ENCODE measurements around the gene CACNA1G. TPM values are rescaled to one million over a fixed set of nuclear protein-coding genes. Genes with fewer than 3 reads are reported as not detected.

The CACNA1G gene
- total RNA-seq, 1 donor from 2014 or later, result not detected

DNA sequence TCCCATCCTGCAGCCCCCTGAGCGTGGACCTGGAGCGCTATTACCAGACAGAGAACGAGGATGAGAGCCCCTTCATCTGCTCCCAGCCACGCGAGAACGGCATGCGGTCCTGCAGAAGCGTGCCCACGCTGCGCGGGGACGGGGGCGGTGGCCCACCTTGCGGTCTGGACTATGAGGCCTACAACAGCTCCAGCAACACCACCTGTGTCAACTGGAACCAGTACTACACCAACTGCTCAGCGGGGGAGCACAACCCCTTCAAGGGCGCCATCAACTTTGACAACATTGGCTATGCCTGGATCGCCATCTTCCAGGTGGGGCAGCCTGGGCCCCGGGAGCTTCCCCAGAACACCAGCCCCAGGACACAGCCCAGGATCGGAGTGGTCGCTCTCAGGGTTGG, 12.0 kb downstream of the CACNA1G start:
- no peak for DNase-seq (ENCODE audit: low read depth)
- TF ChIP-seq, protein P1, sequence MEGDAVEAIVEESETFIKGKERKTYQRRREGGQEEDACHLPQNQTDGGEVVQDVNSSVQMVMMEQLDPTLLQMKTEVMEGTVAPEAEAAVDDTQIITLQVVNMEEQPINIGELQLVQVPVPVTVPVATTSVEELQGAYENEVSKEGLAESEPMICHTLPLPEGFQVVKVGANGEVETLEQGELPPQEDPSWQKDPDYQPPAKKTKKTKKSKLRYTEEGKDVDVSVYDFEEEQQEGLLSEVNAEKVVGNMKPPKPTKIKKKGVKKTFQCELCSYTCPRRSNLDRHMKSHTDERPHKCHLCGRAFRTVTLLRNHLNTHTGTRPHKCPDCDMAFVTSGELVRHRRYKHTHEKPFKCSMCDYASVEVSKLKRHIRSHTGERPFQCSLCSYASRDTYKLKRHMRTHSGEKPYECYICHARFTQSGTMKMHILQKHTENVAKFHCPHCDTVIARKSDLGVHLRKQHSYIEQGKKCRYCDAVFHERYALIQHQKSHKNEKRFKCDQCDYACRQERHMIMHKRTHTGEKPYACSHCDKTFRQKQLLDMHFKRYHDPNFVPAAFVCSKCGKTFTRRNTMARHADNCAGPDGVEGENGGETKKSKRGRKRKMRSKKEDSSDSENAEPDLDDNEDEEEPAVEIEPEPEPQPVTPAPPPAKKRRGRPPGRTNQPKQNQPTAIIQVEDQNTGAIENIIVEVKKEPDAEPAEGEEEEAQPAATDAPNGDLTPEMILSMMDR (IDR thresholded peaks at IDR 0.05; ENCODE audit: insufficient read depth, low read length, poor library complexity, severe bottlenecking), result no peak
- no peak overlapping the region for H3K4me3 ChIP-seq (ENCODE audit: low read depth, low read length)
- no peaks in the 10 kb centered on the region for H3K36me3 ChIP-seq (ENCODE audit: control insufficient read depth, insufficient read depth, low read length)
- peaks cover 22% of the 10 kb centered on the region for H3K27me3 ChIP-seq (ENCODE audit: control insufficient read depth, insufficient read depth, low read length)

DNA sequence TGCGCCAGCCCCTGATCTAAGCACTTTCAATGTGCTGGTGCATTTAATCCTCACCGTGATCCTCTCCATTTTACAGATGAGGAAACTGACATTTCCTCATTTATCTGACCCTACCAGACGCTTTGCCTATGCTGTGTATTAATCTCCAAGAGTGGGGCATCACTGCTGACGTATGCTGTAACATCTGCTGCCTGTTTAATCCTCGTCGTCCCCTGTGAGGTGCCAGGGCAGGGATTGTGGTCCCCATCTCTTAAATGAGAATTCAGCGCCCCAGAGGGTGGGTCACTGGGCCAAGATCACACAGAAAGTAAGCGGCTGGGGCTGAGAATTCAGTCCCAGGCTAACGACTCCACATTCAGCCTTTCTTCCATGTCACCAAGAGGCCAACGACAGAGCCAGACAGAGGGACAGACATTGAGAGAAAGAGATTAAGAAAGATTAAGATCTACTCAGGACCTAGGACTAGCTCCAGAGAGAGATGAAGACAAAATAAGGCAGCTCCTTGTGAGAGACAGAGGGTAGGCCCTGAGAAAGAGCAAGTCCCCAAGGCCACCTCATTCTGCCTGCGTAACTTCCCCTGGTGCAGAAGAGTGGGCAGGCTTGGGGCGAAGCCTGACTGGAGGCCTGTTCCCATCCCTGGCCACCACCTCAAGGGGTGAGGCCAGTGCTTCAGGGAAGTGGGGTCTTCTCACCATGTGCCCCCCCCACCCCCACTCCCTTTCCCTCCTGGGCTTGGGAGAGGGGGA, 13.5 kb downstream of the CACNA1G start:
- H3K36me3 ChIP-seq (ENCODE audit: control insufficient read depth, insufficient read depth, low read length), result no peaks in the 10 kb centered on the region
- TF ChIP-seq, protein P1 (IDR thresholded peaks at IDR 0.05; ENCODE audit: insufficient read depth, low read length, poor library complexity, severe bottlenecking), result no peak
- H3K27me3 ChIP-seq (ENCODE audit: control insufficient read depth, insufficient read depth, low read length), result peaks cover 26% of the 10 kb centered on the region
- H3K4me3 ChIP-seq (ENCODE audit: low read depth, low read length), result no peak overlapping the region
- no peak for DNase-seq (ENCODE audit: low read depth)

DNA sequence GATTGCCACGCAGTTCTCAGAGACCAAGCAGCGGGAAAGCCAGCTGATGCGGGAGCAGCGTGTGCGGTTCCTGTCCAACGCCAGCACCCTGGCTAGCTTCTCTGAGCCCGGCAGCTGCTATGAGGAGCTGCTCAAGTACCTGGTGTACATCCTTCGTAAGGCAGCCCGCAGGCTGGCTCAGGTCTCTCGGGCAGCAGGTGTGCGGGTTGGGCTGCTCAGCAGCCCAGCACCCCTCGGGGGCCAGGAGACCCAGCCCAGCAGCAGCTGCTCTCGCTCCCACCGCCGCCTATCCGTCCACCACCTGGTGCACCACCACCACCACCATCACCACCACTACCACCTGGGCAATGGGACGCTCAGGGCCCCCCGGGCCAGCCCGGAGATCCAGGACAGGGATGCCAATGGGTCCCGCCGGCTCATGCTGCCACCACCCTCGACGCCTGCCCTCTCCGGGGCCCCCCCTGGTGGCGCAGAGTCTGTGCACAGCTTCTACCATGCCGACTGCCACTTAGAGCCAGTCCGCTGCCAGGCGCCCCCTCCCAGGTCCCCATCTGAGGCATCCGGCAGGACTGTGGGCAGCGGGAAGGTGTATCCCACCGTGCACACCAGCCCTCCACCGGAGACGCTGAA, 15.2 kb downstream of the CACNA1G start:
- TF ChIP-seq, protein P1 (IDR thresholded peaks at IDR 0.05; ENCODE audit: insufficient read depth, low read length, poor library complexity, severe bottlenecking), result no peak
- Histone ChIP-seq H3K27me3 (ENCODE audit: control insufficient read depth, insufficient read depth, low read length) (peaks cover 25% of the 10 kb centered on the region), H3K36me3 (ENCODE audit: control insufficient read depth, insufficient read depth, low read length) (no peaks in the 10 kb centered on the region), H3K4me3 (ENCODE audit: low read depth, low read length) (no peak overlapping the region)
- DNase-seq (ENCODE audit: low read depth), result no peak

DNA sequence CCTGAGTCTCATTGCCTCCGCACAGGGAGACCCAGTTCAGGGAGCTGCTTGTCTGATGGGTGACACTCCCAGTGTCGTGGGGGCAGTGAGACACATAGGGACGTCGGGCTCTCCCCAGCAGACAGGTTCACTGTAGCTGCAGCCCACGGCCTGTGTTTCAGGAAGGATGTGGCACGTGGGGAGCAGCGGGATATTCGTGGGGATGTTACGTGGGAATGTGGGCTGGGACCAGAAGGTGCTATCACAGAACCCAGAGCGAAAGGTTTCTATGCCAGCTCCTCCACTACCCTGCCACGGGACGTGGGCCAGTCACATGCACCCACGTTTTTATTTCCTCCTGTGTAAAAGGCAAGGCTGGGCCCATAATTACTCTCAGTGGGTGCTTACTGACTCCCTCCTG, 16.3 kb downstream of the CACNA1G start:
- H3K27me3 ChIP-seq (ENCODE audit: control insufficient read depth, insufficient read depth, low read length), result peaks cover 25% of the 10 kb centered on the region

DNA sequence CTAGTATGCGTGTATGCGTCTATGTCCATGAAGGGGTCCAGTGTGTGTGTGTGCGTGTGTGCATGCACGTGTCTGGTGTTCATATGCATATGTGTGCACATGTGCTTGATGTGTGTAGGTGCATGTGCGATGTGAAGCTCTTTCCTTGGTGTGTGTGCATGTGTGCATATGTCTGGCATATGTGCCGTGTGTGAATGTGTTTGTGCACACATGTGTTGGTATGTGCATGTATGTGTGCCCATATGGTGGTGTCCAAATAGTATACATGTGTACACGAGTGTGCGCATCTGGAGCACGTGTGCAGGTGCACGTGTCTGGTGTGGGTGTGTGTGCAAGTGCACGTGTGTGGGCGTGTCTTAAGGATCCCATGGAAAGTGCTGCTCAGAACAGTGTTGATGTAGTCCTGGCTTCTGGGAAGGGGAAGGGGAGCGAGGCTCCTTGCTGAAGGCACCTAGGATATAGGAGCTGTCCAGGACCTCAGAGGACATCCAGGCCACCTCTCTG, 17.0 kb downstream of the CACNA1G start:
- Histone ChIP-seq H3K36me3 (ENCODE audit: control insufficient read depth, insufficient read depth, low read length) (no peaks in the 10 kb centered on the region), H3K27me3 (ENCODE audit: control insufficient read depth, insufficient read depth, low read length) (peaks cover 29% of the 10 kb centered on the region), H3K4me3 (ENCODE audit: low read depth, low read length) (no peak overlapping the region)
- TF ChIP-seq, protein P1 (IDR thresholded peaks at IDR 0.05; ENCODE audit: insufficient read depth, low read length, poor library complexity, severe bottlenecking), result no peak
- no peak for DNase-seq (ENCODE audit: low read depth)

More for the DNA sequence above, 16.3 kb downstream of the CACNA1G start:
- Histone ChIP-seq H3K4me3 (ENCODE audit: low read depth, low read length) (no peak overlapping the region), H3K36me3 (ENCODE audit: control insufficient read depth, insufficient read depth, low read length) (no peaks in the 10 kb centered on the region)
- DNase-seq (ENCODE audit: low read depth), result no peak
- TF ChIP-seq, protein P1 (IDR thresholded peaks at IDR 0.05; ENCODE audit: insufficient read depth, low read length, poor library complexity, severe bottlenecking), result no peak
